Measurements from ENCODE around the gene MAP1S.

- TF ChIP-seq, protein P1, sequence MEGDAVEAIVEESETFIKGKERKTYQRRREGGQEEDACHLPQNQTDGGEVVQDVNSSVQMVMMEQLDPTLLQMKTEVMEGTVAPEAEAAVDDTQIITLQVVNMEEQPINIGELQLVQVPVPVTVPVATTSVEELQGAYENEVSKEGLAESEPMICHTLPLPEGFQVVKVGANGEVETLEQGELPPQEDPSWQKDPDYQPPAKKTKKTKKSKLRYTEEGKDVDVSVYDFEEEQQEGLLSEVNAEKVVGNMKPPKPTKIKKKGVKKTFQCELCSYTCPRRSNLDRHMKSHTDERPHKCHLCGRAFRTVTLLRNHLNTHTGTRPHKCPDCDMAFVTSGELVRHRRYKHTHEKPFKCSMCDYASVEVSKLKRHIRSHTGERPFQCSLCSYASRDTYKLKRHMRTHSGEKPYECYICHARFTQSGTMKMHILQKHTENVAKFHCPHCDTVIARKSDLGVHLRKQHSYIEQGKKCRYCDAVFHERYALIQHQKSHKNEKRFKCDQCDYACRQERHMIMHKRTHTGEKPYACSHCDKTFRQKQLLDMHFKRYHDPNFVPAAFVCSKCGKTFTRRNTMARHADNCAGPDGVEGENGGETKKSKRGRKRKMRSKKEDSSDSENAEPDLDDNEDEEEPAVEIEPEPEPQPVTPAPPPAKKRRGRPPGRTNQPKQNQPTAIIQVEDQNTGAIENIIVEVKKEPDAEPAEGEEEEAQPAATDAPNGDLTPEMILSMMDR (IDR thresholded peaks at IDR 0.05): no peak
- TF ChIP-seq POLR2A (IDR thresholded peaks at IDR 0.05): no peak
These were observed 40.4 kb upstream of the MAP1S start for GRCh38 chr19:17678836-17679235.

Data from thyroid gland (tissue), 4 donors.